Measurements from ENCODE around the gene PLEKHA7.

- TF ChIP-seq, protein P1, sequence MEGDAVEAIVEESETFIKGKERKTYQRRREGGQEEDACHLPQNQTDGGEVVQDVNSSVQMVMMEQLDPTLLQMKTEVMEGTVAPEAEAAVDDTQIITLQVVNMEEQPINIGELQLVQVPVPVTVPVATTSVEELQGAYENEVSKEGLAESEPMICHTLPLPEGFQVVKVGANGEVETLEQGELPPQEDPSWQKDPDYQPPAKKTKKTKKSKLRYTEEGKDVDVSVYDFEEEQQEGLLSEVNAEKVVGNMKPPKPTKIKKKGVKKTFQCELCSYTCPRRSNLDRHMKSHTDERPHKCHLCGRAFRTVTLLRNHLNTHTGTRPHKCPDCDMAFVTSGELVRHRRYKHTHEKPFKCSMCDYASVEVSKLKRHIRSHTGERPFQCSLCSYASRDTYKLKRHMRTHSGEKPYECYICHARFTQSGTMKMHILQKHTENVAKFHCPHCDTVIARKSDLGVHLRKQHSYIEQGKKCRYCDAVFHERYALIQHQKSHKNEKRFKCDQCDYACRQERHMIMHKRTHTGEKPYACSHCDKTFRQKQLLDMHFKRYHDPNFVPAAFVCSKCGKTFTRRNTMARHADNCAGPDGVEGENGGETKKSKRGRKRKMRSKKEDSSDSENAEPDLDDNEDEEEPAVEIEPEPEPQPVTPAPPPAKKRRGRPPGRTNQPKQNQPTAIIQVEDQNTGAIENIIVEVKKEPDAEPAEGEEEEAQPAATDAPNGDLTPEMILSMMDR (IDR thresholded peaks at IDR 0.05) = no peak
- TF ChIP-seq POLR2A (IDR thresholded peaks at IDR 0.05) (no peak), EP300 (IDR thresholded peaks at IDR 0.05) (peak in 1 of 4 donors; percentile 39)
Observed at GRCh38 chr11:16789063-16789420, 225.2 kb downstream of the PLEKHA7 start.

Measured in upper lobe of left lung (tissue), 4 donors.